Activated T-helper 1 cell treated with anti-CD3 and anti-CD28 coated beads, Interleukin-12 subunit alpha, Interleukin-12 subunit beta, Interleukin-2, Interleukin-4 antibody, amounts not matched to agents 30 ng/mL and 10 ng/mL and 1 ng/mL, durations not matched to agents 14 hours and 24 hours and 36 hours (primary cell): ENCODE data around the gene RAB14. TPM values are rescaled to one million over a fixed set of nuclear protein-coding genes. Genes with fewer than 3 reads are reported as not detected.
"Not testable (repeated sequence)": the region's sequence is repeated elsewhere in the genome, so short reads cannot be mapped to it uniquely, and the experiment has no call there.

Experiments used
- DNase-seq: peaks from one replicate; pipeline ENCODE4 v3.0.0; 2021; ENCODE audit warnings: low spot score
- H3K27ac Mint-ChIP-seq: one replicate; pipeline ENCODE4 v1.8.0; 2021; ENCODE audit warnings: mild to moderate bottlenecking, mixed read lengths
- H3K27me3 Mint-ChIP-seq: one replicate; pipeline ENCODE4 v1.8.0; 2022; ENCODE audit warnings: mild to moderate bottlenecking, moderate library complexity, mixed read lengths; ENCODE audit not compliant: insufficient read depth
- H3K36me3 Mint-ChIP-seq: one replicate; pipeline ENCODE4 v1.8.0; 2021; ENCODE audit warnings: low read depth, mixed read lengths
- H3K4me1 Mint-ChIP-seq: one replicate; pipeline ENCODE4 v1.8.0; 2021; ENCODE audit warnings: low read depth, mixed read lengths
- H3K4me3 Mint-ChIP-seq: one replicate; pipeline ENCODE4 v1.8.0; 2021; ENCODE audit warnings: mild to moderate bottlenecking, moderate library complexity, mixed read lengths
- H3K9me3 Mint-ChIP-seq: one replicate; pipeline ENCODE4 v1.8.0; 2021; ENCODE audit warnings: mixed read lengths
- intact Hi-C: fragments of 100-400 bp; cut with micrococcal nuclease; formaldehyde crosslinking; loops from one replicate; pipeline ENCODE4 v1.15.1; 2024
- total RNA-seq: library from RNA; stranded (reverse); gene quantifications from 2 replicates; pipeline ENCODE4 v1.2.3, GENCODE V29; 2022

The RAB14 gene
- total RNA-seq, 1 donor from 2014 or later, result 64.8 TPM

GRCh38 chr9:121154782-121155181 is 46.9 kb downstream of the RAB14 start:
- Mint-ChIP-seq H3K4me3 (no peak overlapping the region), H3K27ac (no peak overlapping the region), H3K9me3 (no peaks in the 10 kb centered on the region), H3K4me1 (peaks cover 53% of the 10 kb centered on the region), H3K27me3 (no peaks in the 10 kb centered on the region), H3K36me3 (peaks cover 58% of the 10 kb centered on the region)
- intact Hi-C loops, result no loop called here
- no peak for DNase-seq

- no peaks in the 10 kb centered on the region for H3K9me3 Mint-ChIP-seq
- H3K27me3 Mint-ChIP-seq, result no peaks in the 10 kb centered on the region
- H3K4me3 Mint-ChIP-seq, result no peak overlapping the region
- H3K36me3 Mint-ChIP-seq, result peaks cover 58% of the 10 kb centered on the region
- intact Hi-C loops, result no loop called here
- H3K4me1 Mint-ChIP-seq, result peaks cover 52% of the 10 kb centered on the region
- peak overlapping the region; percentile 32 for H3K27ac Mint-ChIP-seq
- DNase-seq, result no peak
These were observed 48.0 kb downstream of the RAB14 start for GRCh38 chr9:121153642-121154041.

- no peak for DNase-seq
- Mint-ChIP-seq H3K4me1 (peaks cover 47% of the 10 kb centered on the region), H3K27me3 (peaks cover 1% of the 10 kb centered on the region)
These were observed 51.5 kb downstream of the RAB14 start for GRCh38 chr9:121150188-121150587.

GRCh38 chr9:121144482-121144881 is 57.2 kb downstream of the RAB14 start:
- H3K27ac Mint-ChIP-seq, result no peak overlapping the region
- H3K36me3 Mint-ChIP-seq, result peaks cover 67% of the 10 kb centered on the region
- no peak overlapping the region for H3K4me3 Mint-ChIP-seq
- peaks cover 11% of the 10 kb centered on the region for H3K4me1 Mint-ChIP-seq
- peaks cover 1% of the 10 kb centered on the region for H3K27me3 Mint-ChIP-seq
- no peak for DNase-seq
- intact Hi-C loops, result no loop called here
- no peaks in the 10 kb centered on the region for H3K9me3 Mint-ChIP-seq

More at GRCh38 chr9:121150188-121150587, 51.5 kb downstream of the RAB14 start:
- no peak overlapping the region for H3K4me3 Mint-ChIP-seq
- no peak overlapping the region for H3K27ac Mint-ChIP-seq
- intact Hi-C loops, result no loop called here
- peaks cover 60% of the 10 kb centered on the region for H3K36me3 Mint-ChIP-seq
- no peaks in the 10 kb centered on the region for H3K9me3 Mint-ChIP-seq

- H3K27me3 Mint-ChIP-seq, result peaks cover 1% of the 10 kb centered on the region
- H3K36me3 Mint-ChIP-seq, result peaks cover 66% of the 10 kb centered on the region
- peaks cover 11% of the 10 kb centered on the region for H3K4me1 Mint-ChIP-seq
- H3K27ac Mint-ChIP-seq, result no peak overlapping the region
- intact Hi-C loops, result no loop called here
- H3K4me3 Mint-ChIP-seq, result no peak overlapping the region
- no peaks in the 10 kb centered on the region for H3K9me3 Mint-ChIP-seq
- DNase-seq, result no peak
These were observed 57.9 kb downstream of the RAB14 start for GRCh38 chr9:121143771-121144170.

GRCh38 chr9:121141706-121142105 is 60.0 kb downstream of the RAB14 start:
- Mint-ChIP-seq H3K4me3 (no peak overlapping the region), H3K27ac (no peak overlapping the region), H3K4me1 (peaks cover 12% of the 10 kb centered on the region), H3K9me3 (no peaks in the 10 kb centered on the region), H3K27me3 (no peaks in the 10 kb centered on the region), H3K36me3 (peaks cover 60% of the 10 kb centered on the region)
- no peak for DNase-seq
- intact Hi-C loops, result no loop called here

- Mint-ChIP-seq H3K9me3 (no peaks in the 10 kb centered on the region), H3K27ac (no peak overlapping the region), H3K4me3 (no peak overlapping the region), H3K27me3 (no peaks in the 10 kb centered on the region), H3K4me1 (peaks cover 15% of the 10 kb centered on the region), H3K36me3 (peaks cover 59% of the 10 kb centered on the region)
- DNase-seq, result no peak
- intact Hi-C loops, result no loop called here
These were observed 60.4 kb downstream of the RAB14 start for GRCh38 chr9:121141306-121141705.

GRCh38 chr9:121140162-121140561 is 61.5 kb downstream of the RAB14 start:
- H3K27ac Mint-ChIP-seq, result no peak overlapping the region
- peaks cover 63% of the 10 kb centered on the region for H3K36me3 Mint-ChIP-seq

GRCh38 chr9:121138973-121139372 is 62.7 kb downstream of the RAB14 start:
- H3K27me3 Mint-ChIP-seq, result no peaks in the 10 kb centered on the region
- no peak for DNase-seq

More at GRCh38 chr9:121140162-121140561, 61.5 kb downstream of the RAB14 start:
- DNase-seq, result no peak
- no peaks in the 10 kb centered on the region for H3K9me3 Mint-ChIP-seq
- no peaks in the 10 kb centered on the region for H3K27me3 Mint-ChIP-seq
- peaks cover 22% of the 10 kb centered on the region for H3K4me1 Mint-ChIP-seq
- no peak overlapping the region for H3K4me3 Mint-ChIP-seq
- intact Hi-C loops, result no loop called here

GRCh38 chr9:121138561-121138960 is 63.1 kb downstream of the RAB14 start:
- peaks cover 56% of the 10 kb centered on the region for H3K36me3 Mint-ChIP-seq
- intact Hi-C loops, result no loop called here
- H3K27ac Mint-ChIP-seq, result no peak overlapping the region
- no peaks in the 10 kb centered on the region for H3K27me3 Mint-ChIP-seq
- no peak for DNase-seq
- H3K4me3 Mint-ChIP-seq, result no peak overlapping the region
- peaks cover 31% of the 10 kb centered on the region for H3K4me1 Mint-ChIP-seq
- no peaks in the 10 kb centered on the region for H3K9me3 Mint-ChIP-seq

More at GRCh38 chr9:121138973-121139372, 62.7 kb downstream of the RAB14 start:
- Mint-ChIP-seq H3K9me3 (no peaks in the 10 kb centered on the region), H3K36me3 (peaks cover 57% of the 10 kb centered on the region), H3K4me3 (no peak overlapping the region), H3K27ac (no peak overlapping the region), H3K4me1 (peaks cover 31% of the 10 kb centered on the region)
- intact Hi-C loops, result no loop called here

GRCh38 chr9:121135642-121136041 is 66.0 kb downstream of the RAB14 start:
- H3K4me1 Mint-ChIP-seq, result peaks cover 60% of the 10 kb centered on the region
- no peak for DNase-seq
- no peaks in the 10 kb centered on the region for H3K27me3 Mint-ChIP-seq
- H3K4me3 Mint-ChIP-seq, result no peak overlapping the region
- H3K36me3 Mint-ChIP-seq, result peaks cover 58% of the 10 kb centered on the region
- peak overlapping the region; percentile 10 for H3K27ac Mint-ChIP-seq
- peaks cover 3% of the 10 kb centered on the region for H3K9me3 Mint-ChIP-seq
- intact Hi-C loops, result no loop called here

GRCh38 chr9:121133104-121133816 is 68.4 kb downstream of the RAB14 start:
- Mint-ChIP-seq H3K27me3 (no peaks in the 10 kb centered on the region), H3K36me3 (peaks cover 68% of the 10 kb centered on the region), H3K4me1 (peaks cover 78% of the 10 kb centered on the region), H3K9me3 (peaks cover 3% of the 10 kb centered on the region), H3K27ac (peak overlapping the region; percentile 64), H3K4me3 (peak overlapping the region; percentile 32)
- intact Hi-C loops, result loop anchor here (1.0 kb wide), 1 partner anchor 12 kb away; no protein-coding TSS in a partner anchor
- DNase-seq, result peak; percentile 68

- H3K27ac Mint-ChIP-seq, DNase-seq: not testable (repeated sequence)
These were observed 72.3 kb downstream of the RAB14 start for GRCh38 chr9:121129384-121129783.

More at GRCh38 chr9:121129384-121129783, 72.3 kb downstream of the RAB14 start:
- H3K4me3 Mint-ChIP-seq, H3K27me3 Mint-ChIP-seq, intact Hi-C loops, H3K9me3 Mint-ChIP-seq: not testable (repeated sequence)
- peaks cover 62% of the 10 kb centered on the region for H3K4me1 Mint-ChIP-seq
- H3K36me3 Mint-ChIP-seq, result peaks cover 69% of the 10 kb centered on the region
